Stimulated activated CD4-positive, alpha-beta T cell treated with anti-CD3 and anti-CD28 coated beads, TNF-alpha, amount 100 ng/mL, for 48 hours (primary cell): ENCODE results near the gene GALR2.
"Not testable (repeated sequence)": the region's sequence is repeated elsewhere in the genome, so short reads cannot be mapped to it uniquely, and the experiment has no call there.

Source experiments
- DNase-seq, 3 donors: peaks; one replicate each; pipeline ENCODE4 v3.0.0-alpha.2; 2020; ENCODE audit warnings: low read depth in 3 of 3

Gene GALR2, protein sequence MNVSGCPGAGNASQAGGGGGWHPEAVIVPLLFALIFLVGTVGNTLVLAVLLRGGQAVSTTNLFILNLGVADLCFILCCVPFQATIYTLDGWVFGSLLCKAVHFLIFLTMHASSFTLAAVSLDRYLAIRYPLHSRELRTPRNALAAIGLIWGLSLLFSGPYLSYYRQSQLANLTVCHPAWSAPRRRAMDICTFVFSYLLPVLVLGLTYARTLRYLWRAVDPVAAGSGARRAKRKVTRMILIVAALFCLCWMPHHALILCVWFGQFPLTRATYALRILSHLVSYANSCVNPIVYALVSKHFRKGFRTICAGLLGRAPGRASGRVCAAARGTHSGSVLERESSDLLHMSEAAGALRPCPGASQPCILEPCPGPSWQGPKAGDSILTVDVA

DNA sequence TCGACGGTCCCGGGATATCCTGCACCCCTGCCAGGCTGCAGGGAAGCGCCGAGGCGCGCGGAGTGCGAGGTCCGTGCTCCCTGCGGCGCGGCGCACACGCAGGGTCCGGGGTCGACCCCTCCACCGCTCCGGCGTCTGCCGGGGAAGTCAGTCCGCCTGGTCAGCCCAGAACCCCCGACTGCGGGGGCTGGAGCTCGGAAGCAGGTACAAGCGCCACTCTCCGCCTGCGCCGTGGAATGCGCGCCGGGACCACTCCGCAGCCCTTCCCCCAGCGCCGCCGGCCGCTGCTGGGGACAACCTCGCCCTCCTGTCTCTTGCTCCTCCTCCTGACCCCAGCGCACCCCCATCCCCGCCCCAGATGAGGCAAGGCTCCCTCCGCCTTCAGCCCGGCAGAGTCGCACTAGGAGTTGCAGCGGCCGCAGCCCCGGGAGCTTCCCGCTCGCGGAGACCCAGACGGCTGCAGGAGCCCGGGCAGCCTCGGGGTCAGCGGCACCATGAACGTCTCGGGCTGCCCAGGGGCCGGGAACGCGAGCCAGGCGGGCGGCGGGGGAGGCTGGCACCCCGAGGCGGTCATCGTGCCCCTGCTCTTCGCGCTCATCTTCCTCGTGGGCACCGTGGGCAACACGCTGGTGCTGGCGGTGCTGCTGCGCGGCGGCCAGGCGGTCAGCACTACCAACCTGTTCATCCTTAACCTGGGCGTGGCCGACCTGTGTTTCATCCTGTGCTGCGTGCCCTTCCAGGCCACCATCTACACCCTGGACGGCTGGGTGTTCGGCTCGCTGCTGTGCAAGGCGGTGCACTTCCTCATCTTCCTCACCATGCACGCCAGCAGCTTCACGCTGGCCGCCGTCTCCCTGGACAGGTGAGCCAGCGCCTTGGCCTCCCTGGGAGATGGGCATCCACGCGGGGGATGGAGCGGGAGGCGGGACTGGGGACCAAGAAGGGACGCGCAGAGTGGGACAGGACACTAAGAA, at the start of gene GALR2:
Gene GALR2 (plus strand): TSS at position 392 of the 974 bp plus-strand sequence. CDS start 103 bp downstream, at position 495.
- DNase-seq = no peak

DNA sequence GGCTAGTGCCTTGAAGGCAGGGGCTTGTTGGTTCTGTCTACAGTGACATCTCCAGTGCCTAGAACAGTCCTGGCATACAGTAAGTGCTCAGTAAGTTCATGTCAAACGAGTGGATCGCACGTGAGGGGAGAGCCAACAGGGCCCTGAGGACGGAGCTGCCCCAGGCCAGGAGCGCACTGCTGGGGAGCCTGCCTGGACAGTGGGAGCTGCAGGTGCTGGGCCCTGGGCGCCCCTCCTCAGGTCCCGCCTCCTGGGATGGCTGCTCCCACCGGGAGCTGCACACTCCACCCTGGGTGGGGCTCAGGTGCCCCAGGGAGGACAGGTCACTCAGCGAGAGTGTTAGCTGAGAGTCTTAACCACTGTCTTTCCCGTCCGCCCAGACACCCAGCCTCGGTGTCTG, 49.3 kb upstream of the GALR2 start:
- no peak for DNase-seq

DNA sequence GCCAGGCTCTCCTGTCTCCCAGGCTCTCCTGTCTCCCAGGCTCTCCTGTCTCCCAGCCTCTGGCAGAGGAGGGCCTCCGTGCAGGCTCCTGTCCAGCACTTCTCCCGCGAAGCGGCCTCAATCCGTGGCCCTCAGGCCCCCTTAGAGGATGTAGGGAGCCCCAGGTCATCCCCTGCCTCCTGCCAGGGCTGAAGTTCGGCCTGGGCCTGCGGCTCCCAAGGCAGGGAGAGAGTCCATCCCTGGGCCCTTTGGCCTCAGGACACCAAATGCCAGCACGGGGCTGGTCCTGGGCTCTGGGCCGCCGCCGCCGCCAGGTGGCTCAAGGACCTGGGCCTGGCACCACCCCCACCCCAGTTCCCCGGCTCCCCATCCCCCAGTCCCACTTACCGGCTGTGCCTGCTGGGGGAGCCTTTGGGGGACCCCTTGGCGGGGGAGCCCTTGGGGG, 47.8 kb upstream of the GALR2 start:
- DNase-seq = no peak

DNA sequence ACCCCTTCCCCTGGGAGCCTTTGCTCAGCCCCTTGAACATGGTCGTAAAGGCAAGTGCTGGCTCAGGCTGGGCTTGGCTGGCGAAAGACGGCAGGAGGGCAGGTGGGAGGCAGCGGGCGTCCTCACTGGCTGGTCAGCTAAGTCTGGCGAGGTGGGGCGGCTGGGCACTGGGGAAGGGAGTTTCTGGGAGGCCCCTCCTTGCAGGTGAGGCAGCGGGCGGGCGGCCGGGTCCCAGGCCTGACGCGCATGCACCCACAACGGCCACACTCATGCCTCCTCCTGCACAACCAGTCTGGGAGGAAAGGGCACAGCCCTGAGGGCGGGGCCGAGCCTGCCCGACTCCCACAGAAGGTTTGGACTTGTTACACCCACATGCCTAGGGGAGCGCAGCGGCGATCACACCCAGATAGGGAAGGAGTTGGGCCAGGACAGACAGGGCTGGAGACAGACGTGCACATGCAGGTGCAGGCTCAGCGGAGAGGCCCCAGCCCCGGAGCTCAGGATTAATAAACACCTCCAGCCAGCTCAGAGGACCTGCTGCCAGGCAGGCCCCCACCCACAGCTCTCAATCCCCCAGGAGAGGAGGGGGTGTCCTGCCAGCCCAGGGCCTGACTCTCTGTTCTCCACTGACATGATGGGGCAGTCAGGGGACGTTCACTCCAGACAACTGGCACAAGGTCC, 47.3 kb upstream of the GALR2 start, which contains the start of gene EVPL:
Gene EVPL (minus strand): TSS at position 148 of the 681 bp plus-strand sequence. CDS start 108 bp downstream, at position 40.
- no peak for DNase-seq

DNA sequence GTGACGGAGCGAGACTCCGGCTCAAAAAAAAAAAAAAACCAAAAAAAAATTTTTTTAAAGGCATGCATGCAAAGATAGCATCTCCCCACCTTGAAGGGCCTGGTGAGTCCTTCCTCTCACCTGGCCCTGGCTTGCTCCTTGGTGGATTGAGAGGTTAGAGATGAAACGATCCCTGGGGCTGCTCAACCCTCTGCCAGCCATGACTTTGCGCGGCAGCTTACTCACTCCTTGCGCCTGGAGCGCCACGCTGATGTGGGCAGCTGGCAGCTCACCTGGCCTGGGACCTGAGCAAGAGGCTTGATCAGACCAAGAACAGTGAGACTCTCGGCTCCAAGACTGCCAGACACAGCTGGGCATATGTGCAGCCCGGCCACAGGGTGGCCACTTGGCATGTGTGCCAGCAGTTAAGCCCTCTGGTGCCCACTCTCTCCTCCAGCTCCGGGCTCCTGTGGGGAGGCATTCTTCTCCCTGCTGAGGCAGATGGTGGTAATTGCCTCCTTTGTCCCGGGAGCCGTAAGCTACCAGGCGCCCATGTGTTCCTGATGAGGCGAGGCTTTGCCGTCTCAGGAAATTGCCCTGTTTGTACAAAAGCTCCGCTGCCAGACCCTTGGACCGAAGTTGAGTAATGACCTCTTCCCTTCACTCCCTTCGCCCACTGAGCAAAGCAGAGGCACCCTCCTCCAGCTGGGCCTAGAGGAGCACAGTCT, 42.4 kb upstream of the GALR2 start:
- no peak for DNase-seq

DNA sequence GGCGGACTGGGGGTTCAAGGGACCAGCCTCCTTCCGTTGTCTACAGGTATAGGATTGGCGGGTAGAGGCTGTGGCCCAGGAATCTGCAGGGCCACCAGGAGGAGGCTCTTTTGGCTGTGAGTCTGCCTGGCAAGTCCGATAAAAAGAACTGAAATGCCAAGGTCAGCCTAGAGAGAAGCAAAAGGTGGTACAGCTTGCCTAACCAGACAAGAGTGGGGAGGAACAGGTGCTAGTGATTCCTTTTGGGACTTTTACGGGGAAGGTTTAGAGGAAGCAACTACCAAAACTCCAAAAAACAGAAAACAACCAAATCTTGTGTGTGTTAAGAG, 41.8 kb upstream of the GALR2 start:
- DNase-seq = no peak

DNA sequence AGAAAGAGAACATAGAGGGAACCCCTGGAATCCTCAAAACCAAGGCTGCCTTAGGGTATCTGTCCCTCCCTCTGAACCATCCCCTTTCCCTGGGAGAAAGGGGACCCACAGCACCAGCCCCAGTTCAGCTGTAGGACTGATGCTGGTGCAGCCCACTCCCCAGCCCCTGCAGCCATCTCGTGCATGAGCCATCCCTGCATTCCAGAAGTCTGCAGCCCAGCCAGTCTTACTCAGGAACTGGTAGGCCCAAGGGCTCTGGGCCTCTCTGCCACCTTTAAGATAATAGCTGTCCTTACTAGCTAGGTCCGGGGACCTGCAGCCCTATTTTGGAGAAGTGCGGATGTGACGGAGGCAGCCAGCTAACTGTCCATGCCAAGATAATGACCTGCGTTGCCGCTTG, 41.4 kb upstream of the GALR2 start:
- no peak for DNase-seq

DNA sequence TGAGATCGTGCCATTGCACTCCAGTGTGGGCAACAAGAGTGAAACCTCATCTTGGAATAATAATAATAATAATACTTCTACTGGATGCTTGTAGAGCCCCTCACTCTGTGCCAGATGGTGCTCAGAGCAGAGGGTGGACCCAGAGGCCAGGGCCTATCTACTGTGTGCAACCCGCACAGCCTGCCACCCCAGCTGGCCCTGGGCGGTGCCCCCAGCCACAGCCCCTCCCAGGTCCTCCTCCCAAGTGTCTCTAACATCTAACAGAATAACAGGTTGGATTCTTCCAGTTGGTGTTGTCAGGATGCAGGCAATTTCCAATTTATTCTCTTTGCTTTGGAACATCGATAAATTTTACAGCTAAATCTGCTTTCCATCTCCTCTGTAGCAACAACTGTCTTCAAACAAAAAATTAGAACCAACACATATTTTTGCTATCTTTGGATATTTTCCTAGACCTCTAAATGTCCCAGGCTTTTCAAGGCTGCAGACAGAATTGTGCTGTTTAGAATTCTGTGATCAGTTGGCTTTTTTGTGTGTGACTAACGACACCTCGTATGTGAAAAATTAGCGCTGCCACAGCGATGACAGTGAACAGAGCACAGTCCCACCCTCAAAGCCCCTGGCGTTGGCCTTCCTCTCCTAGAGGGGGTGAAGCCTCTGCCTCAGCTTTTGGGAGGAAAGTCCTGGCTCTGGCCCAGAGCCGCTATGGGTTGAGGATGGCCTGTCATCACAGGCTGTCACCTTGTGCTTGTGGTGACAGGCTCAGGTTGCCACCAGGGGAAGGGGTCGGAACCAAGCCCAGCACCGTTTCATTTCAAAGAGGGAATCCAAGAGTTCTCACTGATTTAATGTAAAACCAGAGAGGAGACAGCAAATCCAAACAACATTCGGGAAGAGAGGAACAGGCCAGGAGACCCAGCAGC, 39.9 kb upstream of the GALR2 start:
- no peak for DNase-seq

DNA sequence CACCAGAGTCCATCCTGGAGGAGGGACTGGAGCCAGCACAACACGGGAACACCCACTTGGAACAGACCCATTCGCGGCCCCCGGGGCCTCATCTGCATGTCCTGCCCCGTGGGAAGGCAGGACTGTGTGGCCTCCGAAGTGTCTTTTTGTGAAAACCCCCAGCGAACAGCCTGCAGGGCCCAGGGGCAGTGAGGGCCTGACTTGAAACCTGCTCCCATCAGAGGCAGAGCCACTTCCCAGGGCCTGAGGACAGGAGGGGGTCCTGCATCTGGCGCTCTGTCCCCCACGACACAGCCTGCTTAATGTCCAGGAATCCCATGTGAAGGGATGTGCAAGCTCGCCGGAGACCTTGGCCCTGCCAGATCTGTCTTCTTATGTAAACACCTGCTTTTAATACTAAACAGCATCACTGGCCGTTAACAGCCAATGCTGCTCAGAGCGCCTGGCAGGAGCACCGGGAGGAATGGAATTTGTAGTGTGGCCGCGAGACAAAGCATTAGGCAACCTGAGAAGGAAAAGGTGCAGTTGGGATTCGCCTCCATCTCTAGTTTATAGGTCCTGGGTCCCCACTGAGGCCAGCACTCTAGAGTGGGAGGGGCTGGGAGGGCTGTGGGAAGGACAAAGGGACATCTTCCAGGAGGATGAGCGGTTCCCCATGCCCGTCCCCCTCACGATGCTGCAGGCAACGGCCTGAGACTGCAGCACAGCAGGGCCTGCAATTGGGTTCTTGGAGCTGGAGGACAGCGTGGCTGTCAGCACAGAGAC, 37.9 kb upstream of the GALR2 start:
- no peak for DNase-seq

DNA sequence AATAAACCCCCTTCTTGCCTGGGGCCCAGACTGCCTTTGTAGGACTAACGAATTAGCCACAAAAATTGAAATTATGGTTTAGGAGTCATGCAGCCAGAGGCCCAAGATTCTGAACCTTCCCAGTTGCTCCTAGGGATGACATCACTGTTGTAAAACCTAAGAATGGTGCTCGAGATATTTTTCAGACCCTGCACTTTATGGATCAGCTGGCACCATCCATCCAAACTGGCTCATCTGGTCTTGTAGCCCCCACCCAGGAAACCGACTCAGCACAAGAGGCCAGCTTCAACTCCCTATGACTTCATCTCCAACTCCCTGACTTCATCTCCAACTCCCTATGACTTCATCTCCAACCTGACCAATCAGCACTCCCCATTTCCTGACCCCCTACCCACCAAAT, 36.5 kb upstream of the GALR2 start:
- no peak for DNase-seq

DNA sequence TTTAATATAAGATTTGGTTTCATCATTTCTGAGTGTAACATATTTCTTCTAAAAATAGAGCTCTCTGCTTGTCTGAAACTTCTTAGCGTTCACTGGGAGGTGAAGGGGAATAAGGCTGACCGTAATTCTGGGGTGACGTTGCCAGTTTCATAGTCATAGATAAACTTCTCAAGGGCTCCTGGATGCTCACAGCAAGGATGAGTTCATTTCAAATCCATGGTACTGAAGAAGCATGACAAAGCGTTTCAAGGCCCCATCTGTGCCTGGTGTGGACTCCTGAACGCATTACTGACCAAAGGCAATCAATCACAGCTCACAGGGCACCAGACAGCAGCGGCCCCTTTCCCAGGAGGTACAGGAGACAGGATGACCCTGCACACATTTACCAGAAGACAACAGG, 35.5 kb upstream of the GALR2 start:
- DNase-seq = no peak

DNA sequence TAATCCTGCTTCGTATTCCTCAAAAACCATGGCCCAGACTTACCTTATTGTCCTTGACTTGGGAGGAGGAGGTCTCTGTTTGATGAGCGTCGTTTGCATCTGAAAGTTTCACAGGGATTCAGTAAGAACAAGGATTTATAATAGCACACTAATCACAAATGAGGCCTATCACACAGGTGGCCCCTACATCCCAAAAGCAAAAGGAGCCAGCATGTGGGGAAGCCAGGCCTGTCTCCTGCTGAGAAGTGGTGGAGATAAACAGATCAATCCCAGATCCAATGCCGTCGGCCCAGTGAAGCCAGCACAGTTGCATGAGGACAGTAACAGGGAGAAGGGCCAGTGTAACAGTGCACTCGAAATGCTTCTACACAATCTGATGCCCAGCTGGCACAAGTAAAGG, 34.2 kb upstream of the GALR2 start:
- no peak for DNase-seq

DNA sequence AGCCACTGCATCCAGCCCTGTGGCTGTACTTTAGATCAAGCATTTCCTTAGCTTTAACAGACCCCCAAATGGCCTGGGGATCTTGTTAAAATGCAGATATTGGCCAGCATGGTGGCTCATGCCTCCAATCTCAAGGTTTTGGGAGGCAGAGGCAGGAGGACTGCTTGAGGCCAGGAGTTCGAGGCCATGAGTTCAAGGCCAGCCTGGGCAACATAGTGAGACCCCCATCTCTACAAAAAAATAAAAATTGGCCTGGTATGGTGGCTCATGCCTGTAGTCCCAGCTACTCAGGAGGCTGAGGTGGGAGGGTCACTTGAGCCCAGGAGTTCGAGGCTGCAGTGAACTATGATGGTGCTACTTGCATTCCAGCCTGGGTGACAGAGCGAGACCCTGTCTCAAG, 31.7 kb upstream of the GALR2 start:
- not testable (repeated sequence) for DNase-seq

DNA sequence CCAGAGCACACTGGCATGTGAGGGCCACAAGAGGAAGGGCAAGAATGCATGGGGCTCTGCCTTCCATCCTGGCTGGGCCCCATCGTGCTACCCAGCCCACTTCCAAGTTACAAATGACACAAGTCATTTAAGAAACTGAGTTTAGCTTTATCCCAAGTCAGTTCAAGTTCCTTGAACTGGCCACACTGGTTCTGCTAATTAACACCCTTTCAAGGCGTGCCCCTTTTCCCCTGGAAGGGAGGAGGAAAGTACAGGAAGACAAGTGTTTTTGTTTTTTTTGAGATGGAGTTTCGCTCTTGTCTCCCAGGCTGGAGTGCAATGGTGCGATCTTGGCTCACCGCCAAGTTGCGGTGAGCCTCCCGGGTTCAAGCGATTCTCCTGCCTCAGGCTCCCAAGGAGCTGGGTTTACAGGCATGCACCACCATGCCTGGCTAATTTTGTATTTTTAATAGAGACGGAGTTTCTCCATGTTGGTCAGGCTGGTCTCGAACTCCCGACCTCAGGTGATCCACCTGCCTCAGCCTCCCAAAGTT, 30.0 kb upstream of the GALR2 start:
- not testable (repeated sequence) for DNase-seq

DNA sequence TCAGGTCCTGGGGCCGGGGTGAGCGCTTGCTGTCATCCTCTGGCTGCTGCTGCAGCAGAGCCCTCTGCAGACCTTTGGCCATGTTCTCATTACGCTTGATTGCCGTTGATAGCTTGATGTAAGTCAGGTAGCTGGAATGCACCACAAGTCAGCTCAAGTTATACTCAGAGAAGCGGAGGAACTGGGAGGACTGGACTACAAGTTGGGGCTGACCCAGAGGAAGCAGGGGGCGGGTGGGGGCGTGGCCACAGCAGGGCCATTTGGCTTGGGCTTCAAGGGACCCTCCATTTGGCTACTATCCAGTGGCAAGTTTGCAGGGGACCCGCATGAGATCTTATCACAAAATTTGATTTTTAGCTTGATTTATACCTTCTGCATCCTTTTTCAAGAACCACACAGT, 28.5 kb upstream of the GALR2 start:
- no peak for DNase-seq

DNA sequence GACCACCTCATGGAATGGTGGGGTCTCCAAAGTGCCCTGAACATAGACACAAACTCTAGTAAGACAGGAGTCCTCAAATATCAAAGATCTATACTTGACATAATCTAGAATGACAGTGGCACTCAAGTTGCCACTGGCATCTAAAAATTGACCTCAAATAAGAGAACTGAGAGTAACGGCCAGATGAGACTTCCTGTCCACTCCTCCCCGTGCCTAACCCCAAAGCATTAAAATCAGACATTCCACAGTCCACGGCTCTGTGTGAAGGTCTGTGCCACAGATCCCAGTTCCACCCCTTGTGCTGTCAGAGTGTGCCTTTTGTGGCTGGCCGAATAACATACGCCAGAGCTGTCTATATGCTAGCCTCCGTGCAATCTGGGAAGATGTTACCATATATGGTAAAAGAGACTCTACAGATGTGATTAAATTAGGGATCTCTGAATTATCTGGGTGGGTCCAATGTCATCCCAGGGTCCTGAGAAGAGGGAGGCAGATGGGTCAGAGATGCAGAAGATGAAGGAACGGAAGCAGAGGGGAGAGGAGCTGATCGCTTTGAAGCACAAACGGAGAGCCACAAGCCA, 26.5 kb upstream of the GALR2 start:
- no peak for DNase-seq

DNA sequence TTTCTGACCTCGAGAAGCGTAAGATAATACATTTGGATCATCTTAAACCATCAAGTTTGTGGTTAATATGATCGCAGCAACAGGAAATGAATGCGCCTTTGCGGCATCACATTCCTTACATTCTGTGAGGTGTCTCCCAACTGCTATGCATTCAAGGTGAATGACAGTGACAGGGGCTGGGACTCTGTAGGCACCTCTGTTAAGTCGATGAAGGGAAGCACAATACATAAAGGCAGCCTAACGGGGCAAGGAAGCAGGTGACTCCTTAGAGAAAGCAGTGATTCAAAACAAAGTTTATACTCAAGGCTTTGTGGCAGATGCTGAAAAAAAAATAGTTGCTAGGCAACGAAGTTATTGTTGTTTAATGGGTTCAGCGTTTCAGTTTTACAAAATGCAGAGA, 25.9 kb upstream of the GALR2 start:
- DNase-seq = no peak

DNA sequence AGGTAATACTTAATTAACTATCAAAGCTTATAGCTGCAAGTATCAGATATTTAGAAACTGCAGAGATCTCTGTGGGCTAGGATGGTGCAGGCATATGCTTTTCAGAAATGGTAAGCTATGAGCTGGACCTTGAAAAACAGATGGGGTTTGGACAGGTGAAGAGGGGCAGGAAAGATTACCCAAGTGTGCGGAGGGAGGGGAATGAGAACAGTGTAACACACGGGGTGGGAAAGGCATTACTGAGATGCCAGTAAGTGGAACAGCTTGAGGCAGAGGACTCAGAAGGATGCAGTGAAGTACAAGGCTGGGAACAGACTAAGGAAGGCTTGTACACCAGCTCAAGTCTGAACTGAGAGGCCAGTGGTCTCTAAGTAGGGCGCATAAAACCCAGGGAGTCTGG, 25.3 kb upstream of the GALR2 start:
- no peak for DNase-seq
